GM19099 (cell line): ENCODE measurements around the gene TFDP1.

ENCODE experiments used
- POLR2A ChIP-seq: IDR thresholded peaks from 3 replicates; pipeline ENCODE4 v1.6.1; 2011; ENCODE audit warnings: low read depth; ENCODE audit not compliant: insufficient read length; ENCODE audit errors: extremely low read depth

TFDP1 gene

GRCh38 chr13:113628291-113629270, 44.0 kb downstream of the TFDP1 start:
- TF ChIP-seq POLR2A = no peak

GRCh38 chr13:113629866-113630265, 45.3 kb downstream of the TFDP1 start:
- TF ChIP-seq POLR2A = no peak

- no peak for TF ChIP-seq POLR2A
These were observed 45.7 kb downstream of the TFDP1 start for GRCh38 chr13:113630296-113630695.

GRCh38 chr13:113630804-113631203, 46.3 kb downstream of the TFDP1 start:
- no peak for TF ChIP-seq POLR2A

GRCh38 chr13:113631341-113632095, 47.0 kb downstream of the TFDP1 start:
- no peak for TF ChIP-seq POLR2A

- TF ChIP-seq POLR2A = no peak
These were observed 48.3 kb downstream of the TFDP1 start for GRCh38 chr13:113632706-113633484.

GRCh38 chr13:113633485-113633873, 48.9 kb downstream of the TFDP1 start:
- TF ChIP-seq POLR2A = no peak

- no peak for TF ChIP-seq POLR2A
These were observed 49.9 kb downstream of the TFDP1 start for GRCh38 chr13:113634279-113635047.

GRCh38 chr13:113635048-113635420, 50.5 kb downstream of the TFDP1 start:
- no peak for TF ChIP-seq POLR2A

- no peak for TF ChIP-seq POLR2A
These were observed 51.2 kb downstream of the TFDP1 start for GRCh38 chr13:113635709-113636108.

- TF ChIP-seq POLR2A = no peak
These were observed 51.9 kb downstream of the TFDP1 start for GRCh38 chr13:113636266-113636963.

GRCh38 chr13:113637262-113638160, 53.0 kb downstream of the TFDP1 start:
- TF ChIP-seq POLR2A = no peak
